HAP-1 (cell line): Measurements from ENCODE around the gene RASA4B.
"Not testable (repeated sequence)": the region's sequence is repeated elsewhere in the genome, so short reads cannot be mapped to it uniquely, and the experiment has no call there.

ENCODE experiments used
- DNase-seq, 2 experiments: peaks; one replicate each; pipeline ENCODE4 v3.0.0-alpha.2; 2016 to 2020; ENCODE audit warnings: low spot score in 2 of 2
- H3K27me3 ChIP-seq: fragments of 250-450 bp; sonication (Bioruptor Pico); 2 replicates; pipeline ENCODE4 v1.5.1; 2020; ENCODE audit warnings: low read depth, mild to moderate bottlenecking, moderate library complexity
- H3K36me3 ChIP-seq: fragments of 250-450 bp; sonication (Bioruptor Pico); replicated peaks from 2 replicates; pipeline ENCODE4 v1.5.1; 2020; ENCODE audit warnings: mild to moderate bottlenecking
- H3K4me1 ChIP-seq: fragments of 250-450 bp; sonication (Bioruptor Pico); 2 replicates; pipeline ENCODE4 v1.5.1; 2020; ENCODE audit warnings: mild to moderate bottlenecking
- H3K4me3 ChIP-seq: fragments of 250-450 bp; sonication (Bioruptor Pico); 2 replicates; pipeline ENCODE4 v1.5.1; 2020; ENCODE audit warnings: mild to moderate bottlenecking, moderate library complexity
- H3K9me3 ChIP-seq: fragments of 250-450 bp; sonication (Bioruptor Pico); 2 replicates; pipeline ENCODE4 v1.5.1; 2020; ENCODE audit warnings: mild to moderate bottlenecking, moderate library complexity
- in situ Hi-C: fragments of 300-500 bp; cut with MboI; formaldehyde crosslinking; loops from 3 replicates; pipeline ENCODE4 v1.14.3; 2020; ENCODE audit warnings: low sequenced_read_pairs, inconsistent platforms, mixed read lengths

Gene RASA4B

GRCh38 chr7:102524803-102525202, 7.2 kb upstream of the RASA4B start:
- H3K4me1 ChIP-seq, H3K27me3 ChIP-seq, DNase-seq, H3K36me3 ChIP-seq, H3K4me3 ChIP-seq, H3K9me3 ChIP-seq, in situ Hi-C loops: not testable (repeated sequence)

DNA sequence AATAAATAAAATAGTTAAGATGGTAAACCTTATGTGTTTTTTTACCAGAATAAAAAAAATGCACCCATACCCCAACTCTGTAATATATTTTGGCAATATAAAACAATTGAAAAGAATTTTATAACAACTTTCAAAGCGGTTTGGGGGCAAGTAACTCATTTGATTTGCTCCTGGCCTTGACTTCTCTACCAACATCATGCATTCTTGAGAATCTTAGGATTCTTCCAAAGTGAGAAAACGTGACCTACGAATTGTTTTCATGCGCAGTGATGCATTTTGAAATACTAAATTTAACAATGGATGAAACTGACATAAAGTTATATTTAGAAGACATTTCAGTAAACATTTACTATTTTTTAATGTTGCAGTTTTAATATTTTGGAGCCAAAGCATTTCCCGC, 3.2 kb upstream of the RASA4B start:
- DNase-seq, H3K4me1 ChIP-seq, in situ Hi-C loops, H3K9me3 ChIP-seq, H3K27me3 ChIP-seq, H3K4me3 ChIP-seq, H3K36me3 ChIP-seq: not testable (repeated sequence)

DNA sequence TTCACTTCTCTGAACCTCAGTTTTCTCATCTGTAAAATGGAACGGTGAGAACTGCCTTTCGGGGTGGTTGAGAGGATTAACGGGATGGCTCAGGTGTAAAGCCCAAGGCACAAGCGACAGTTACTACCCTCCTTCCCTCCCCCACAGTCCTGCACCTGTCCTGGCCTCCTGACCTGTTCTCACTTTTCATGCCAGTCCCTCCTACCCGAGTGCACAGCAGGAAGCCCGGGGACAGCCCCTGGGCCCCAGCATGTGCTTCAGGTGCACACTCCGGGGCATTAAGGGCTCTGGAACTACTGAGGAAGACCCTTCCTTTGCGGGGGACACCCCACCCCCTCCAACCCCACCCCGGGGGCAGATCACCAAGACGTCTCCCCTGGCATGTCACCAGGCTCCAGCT, 626 bp downstream of the RASA4B start:
- H3K4me1 ChIP-seq, DNase-seq, in situ Hi-C loops, H3K36me3 ChIP-seq, H3K9me3 ChIP-seq, H3K4me3 ChIP-seq, H3K27me3 ChIP-seq: not testable (repeated sequence)

GRCh38 chr7:102515889-102516288, 1.7 kb downstream of the RASA4B start:
- H3K9me3 ChIP-seq, DNase-seq, H3K4me3 ChIP-seq, H3K27me3 ChIP-seq, H3K4me1 ChIP-seq, H3K36me3 ChIP-seq, in situ Hi-C loops: not testable (repeated sequence)

GRCh38 chr7:102514881-102515721, 2.5 kb downstream of the RASA4B start:
- H3K27me3 ChIP-seq, H3K4me1 ChIP-seq, H3K4me3 ChIP-seq, in situ Hi-C loops, H3K36me3 ChIP-seq, H3K9me3 ChIP-seq, DNase-seq: not testable (repeated sequence)

DNA sequence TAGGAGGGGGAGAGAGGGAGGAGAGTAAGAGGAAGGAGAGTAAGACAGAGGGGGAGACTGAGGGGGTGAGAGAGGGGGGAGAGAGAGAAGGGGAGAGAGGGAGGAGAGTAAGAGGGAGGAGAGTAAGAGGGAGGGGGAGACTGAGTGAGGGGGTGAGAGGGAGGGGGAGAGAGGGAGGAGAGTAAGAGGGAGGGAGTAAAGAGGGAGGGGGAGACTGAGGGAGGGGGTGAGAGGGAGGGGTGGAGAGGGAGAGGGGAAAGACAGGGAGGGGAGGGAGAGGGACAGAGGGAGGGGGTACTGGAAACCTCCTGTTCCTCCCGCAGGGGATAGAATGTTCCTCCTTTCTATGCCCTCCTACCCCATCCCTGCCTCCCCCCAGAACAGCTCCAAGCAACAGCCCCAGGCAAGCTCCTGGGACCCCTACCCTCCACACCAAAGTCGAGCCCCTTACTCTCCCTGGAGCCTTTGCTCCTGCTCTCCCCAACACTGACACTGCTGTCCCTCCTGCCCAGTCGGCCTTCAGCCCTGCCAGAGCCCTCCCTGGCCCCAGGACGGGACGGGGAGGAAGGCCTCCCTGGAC, 4.8 kb downstream of the RASA4B start:
- DNase-seq, result peak; percentile 2 to 15
- H3K9me3 ChIP-seq, in situ Hi-C loops, H3K36me3 ChIP-seq, H3K4me3 ChIP-seq, H3K4me1 ChIP-seq, H3K27me3 ChIP-seq: not testable (repeated sequence)

GRCh38 chr7:102511860-102512522, 5.6 kb downstream of the RASA4B start:
- H3K4me3 ChIP-seq, H3K36me3 ChIP-seq, H3K9me3 ChIP-seq, DNase-seq, in situ Hi-C loops, H3K27me3 ChIP-seq, H3K4me1 ChIP-seq: not testable (repeated sequence)

DNA sequence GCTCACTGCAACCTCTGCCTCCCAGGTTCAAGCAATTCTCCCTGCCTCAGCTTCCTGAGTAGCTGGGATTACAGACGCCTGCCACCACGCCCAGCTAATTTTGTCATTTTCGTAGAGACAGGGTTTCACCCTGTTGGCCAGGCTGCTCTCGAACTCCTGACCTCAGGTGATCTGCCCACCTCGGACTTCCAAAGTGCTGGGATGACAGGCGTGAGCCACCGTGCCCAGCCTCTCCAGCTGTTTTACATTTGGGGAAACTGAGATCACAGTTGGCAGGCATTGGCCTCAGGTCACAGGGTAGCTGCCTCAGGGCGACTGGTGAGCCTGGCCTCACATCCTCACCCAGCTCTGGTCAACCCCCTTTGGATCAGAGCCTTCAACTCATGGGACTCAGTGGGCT, 7.0 kb downstream of the RASA4B start:
- H3K27me3 ChIP-seq, H3K9me3 ChIP-seq, H3K4me3 ChIP-seq, H3K36me3 ChIP-seq, in situ Hi-C loops, DNase-seq, H3K4me1 ChIP-seq: not testable (repeated sequence)

DNA sequence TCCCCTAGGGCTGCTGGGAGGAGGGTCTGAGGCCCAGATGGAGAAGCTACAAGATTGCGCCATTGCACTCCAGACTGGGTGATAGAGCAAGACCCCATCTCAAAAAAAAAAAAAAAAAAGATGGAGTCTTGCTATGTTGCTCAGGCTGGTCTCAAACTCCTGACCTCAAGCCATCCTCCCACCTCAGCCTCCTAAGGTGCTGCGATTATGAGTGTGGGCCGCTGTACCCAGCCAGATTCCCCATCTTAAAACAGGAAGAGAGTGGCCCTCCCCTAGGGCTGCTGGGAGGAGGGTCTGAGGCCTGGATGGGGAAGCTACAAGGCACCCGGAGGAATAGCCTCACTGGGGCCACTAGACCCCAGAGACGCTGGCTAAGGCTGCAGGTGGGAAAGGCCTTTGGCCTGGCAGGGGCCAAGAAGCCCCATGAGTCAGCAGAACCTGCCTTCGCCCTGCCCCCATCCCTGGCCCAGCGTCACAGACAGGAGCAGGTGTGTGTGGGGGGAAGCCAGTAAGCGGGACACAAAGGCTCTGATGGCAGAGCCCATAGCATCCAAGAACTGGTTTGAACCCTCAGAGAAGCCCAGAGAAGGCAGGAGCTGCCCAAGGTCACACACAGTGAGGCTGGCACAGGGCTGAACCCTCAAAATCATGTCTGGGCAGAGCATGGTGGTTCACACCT, 10.0 kb downstream of the RASA4B start:
- in situ Hi-C loops, H3K27me3 ChIP-seq, DNase-seq, H3K4me1 ChIP-seq, H3K36me3 ChIP-seq, H3K9me3 ChIP-seq, H3K4me3 ChIP-seq: not testable (repeated sequence)

GRCh38 chr7:102505298-102506185, 12.0 kb downstream of the RASA4B start:
- H3K27me3 ChIP-seq, DNase-seq, H3K36me3 ChIP-seq, H3K4me1 ChIP-seq, in situ Hi-C loops, H3K4me3 ChIP-seq, H3K9me3 ChIP-seq: not testable (repeated sequence)

DNA sequence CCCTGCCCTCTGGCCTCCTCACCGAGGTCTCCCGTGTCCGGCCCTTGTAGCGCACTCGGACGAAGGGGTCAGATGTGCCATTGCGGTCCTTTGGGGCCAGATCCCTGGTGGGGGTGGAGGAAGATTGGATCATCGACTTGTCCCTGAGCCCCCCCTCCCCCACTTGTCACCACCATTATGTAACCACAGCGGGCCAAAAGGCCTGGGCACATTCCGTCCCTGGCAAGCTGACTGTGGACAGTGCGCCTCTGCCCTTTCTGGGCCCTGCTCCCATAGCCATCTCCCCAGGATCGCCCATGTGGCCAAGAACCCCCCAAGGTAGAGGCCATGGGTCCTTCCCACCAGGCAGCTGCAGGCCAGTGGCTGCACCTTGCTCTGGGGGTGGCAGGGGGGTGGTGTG, 14.4 kb downstream of the RASA4B start:
- H3K27me3 ChIP-seq, in situ Hi-C loops, DNase-seq, H3K4me1 ChIP-seq, H3K9me3 ChIP-seq, H3K4me3 ChIP-seq, H3K36me3 ChIP-seq: not testable (repeated sequence)

- H3K4me1 ChIP-seq, H3K27me3 ChIP-seq, DNase-seq, H3K9me3 ChIP-seq, H3K36me3 ChIP-seq, H3K4me3 ChIP-seq, in situ Hi-C loops: not testable (repeated sequence)
These were observed 19.3 kb downstream of the RASA4B start for GRCh38 chr7:102498321-102498720.

GRCh38 chr7:102497308-102497707, 20.3 kb downstream of the RASA4B start:
- DNase-seq, in situ Hi-C loops, H3K4me3 ChIP-seq, H3K27me3 ChIP-seq, H3K9me3 ChIP-seq, H3K36me3 ChIP-seq, H3K4me1 ChIP-seq: not testable (repeated sequence)
